ENCODE data around the gene SDR42E2.

Gene SDR42E2

GRCh38 chr16:22229889-22230288 lies 67.6 kb downstream of the SDR42E2 start:
- Histone ChIP-seq H3K9ac (ENCODE audit: low read depth, low read length) (no peak overlapping the region), H3K4me3 (ENCODE audit: low read depth in 1 of 2, low read length in 2 of 2) (no peak overlapping the region), H3K27me3 (ENCODE audit: insufficient read depth, low read length, poor library complexity) (no peaks in the 10 kb centered on the region), H3K36me3 (ENCODE audit: insufficient read depth, low read length) (peaks cover 33% of the 10 kb centered on the region), H3K27ac (ENCODE audit: low read length) (no peak overlapping the region), H3K79me2 (ENCODE audit: insufficient read depth, low read length) (peaks cover 4% of the 10 kb centered on the region; the same call in 1 of the 2 replicates), H3K4me2 (ENCODE audit: insufficient read depth, low read length) (no peak overlapping the region), H3K9me3 (ENCODE audit: insufficient read depth, low read length, severe bottlenecking) (no peaks in the 10 kb centered on the region), H3K4me1 (ENCODE audit: insufficient read depth, low read length) (no peaks in the 10 kb centered on the region), H2AFZ (ENCODE audit: low read depth, low read length) (no peak overlapping the region), H4K20me1 (ENCODE audit: insufficient read depth, low read length) (peaks cover 6% of the 10 kb centered on the region; the same call in 1 of the 2 replicates)
- TF ChIP-seq CTCF (IDR thresholded peaks at IDR 0.05; ENCODE audit: borderline replicate concordance, extremely low read depth, low read length, poor library complexity, severe bottlenecking) (no peak), EZH2 (IDR thresholded peaks at IDR 0.05; ENCODE audit: borderline replicate concordance, low read depth, low read length, severe bottlenecking) (no peak)
- DNase-seq: no peak
- ATAC-seq (ENCODE audit: insufficient read depth, low read depth): no peak

GRCh38 chr16:22232277-22233036 lies 70.2 kb downstream of the SDR42E2 start:
- H2AFZ ChIP-seq (ENCODE audit: low read depth, low read length): no peak overlapping the region
- H3K4me2 ChIP-seq (ENCODE audit: insufficient read depth, low read length): no peak overlapping the region

GRCh38 chr16:22233037-22233372 lies 70.7 kb downstream of the SDR42E2 start:
- Histone ChIP-seq H3K27ac (ENCODE audit: low read length) (no peak overlapping the region), H3K79me2 (ENCODE audit: insufficient read depth, low read length) (0 out of 2 replicates have a peak, but pooled peaks cover 2% of the 10 kb centered on the region), H3K36me3 (ENCODE audit: insufficient read depth, low read length) (peaks cover 37% of the 10 kb centered on the region), H2AFZ (ENCODE audit: low read depth, low read length) (no peak overlapping the region), H3K4me2 (ENCODE audit: insufficient read depth, low read length) (no peak overlapping the region), H3K9ac (ENCODE audit: low read depth, low read length) (no peak overlapping the region), H4K20me1 (ENCODE audit: insufficient read depth, low read length) (peaks cover 2% of the 10 kb centered on the region; the same call in 1 of the 2 replicates), H3K9me3 (ENCODE audit: insufficient read depth, low read length, severe bottlenecking) (no peaks in the 10 kb centered on the region), H3K27me3 (ENCODE audit: insufficient read depth, low read length, poor library complexity) (no peaks in the 10 kb centered on the region), H3K4me1 (ENCODE audit: insufficient read depth, low read length) (no peaks in the 10 kb centered on the region), H3K4me3 (ENCODE audit: low read depth in 1 of 2, low read length in 2 of 2) (no peak overlapping the region)
- ATAC-seq (ENCODE audit: insufficient read depth, low read depth) (no peak), DNase-seq (no peak)
- TF ChIP-seq CTCF (IDR thresholded peaks at IDR 0.05; ENCODE audit: borderline replicate concordance, extremely low read depth, low read length, poor library complexity, severe bottlenecking) (no peak), EZH2 (IDR thresholded peaks at IDR 0.05; ENCODE audit: borderline replicate concordance, low read depth, low read length, severe bottlenecking) (no peak)

More at GRCh38 chr16:22232277-22233036, 70.2 kb downstream of the SDR42E2 start:
- Histone ChIP-seq H3K9me3 (ENCODE audit: insufficient read depth, low read length, severe bottlenecking) (no peaks in the 10 kb centered on the region), H4K20me1 (ENCODE audit: insufficient read depth, low read length) (peaks cover 2% of the 10 kb centered on the region; the same call in 1 of the 2 replicates), H3K79me2 (ENCODE audit: insufficient read depth, low read length) (0 out of 2 replicates have a peak, but pooled peaks cover 2% of the 10 kb centered on the region), H3K27me3 (ENCODE audit: insufficient read depth, low read length, poor library complexity) (no peaks in the 10 kb centered on the region), H3K4me3 (ENCODE audit: low read depth in 1 of 2, low read length in 2 of 2) (no peak overlapping the region), H3K9ac (ENCODE audit: low read depth, low read length) (no peak overlapping the region), H3K36me3 (ENCODE audit: insufficient read depth, low read length) (peaks cover 36% of the 10 kb centered on the region), H3K4me1 (ENCODE audit: insufficient read depth, low read length) (no peaks in the 10 kb centered on the region), H3K27ac (ENCODE audit: low read length) (no peak overlapping the region)
- TF ChIP-seq CTCF (IDR thresholded peaks at IDR 0.05; ENCODE audit: borderline replicate concordance, extremely low read depth, low read length, poor library complexity, severe bottlenecking) (no peak), EZH2 (IDR thresholded peaks at IDR 0.05; ENCODE audit: borderline replicate concordance, low read depth, low read length, severe bottlenecking) (no peak)
- DNase-seq: no peak
- ATAC-seq (ENCODE audit: insufficient read depth, low read depth): no peak
